WTC11 (cell line): ENCODE results near the gene PLA2G5. TPM values are rescaled to one million over a fixed set of nuclear protein-coding genes. Genes with fewer than 3 reads are reported as not detected.

ENCODE experiments used
- ATAC-seq: fragments of 200-7000 bp; cut with Tn5 transposase; 2 replicates; pipeline ENCODE4 v1.10.0; 2021; ENCODE audit warnings: mild to moderate bottlenecking, moderate library complexity
- CTCF ChIA-PET: fragments of 300-600 bp; sonication (Branson Sonifier 250); formaldehyde crosslinking; loops from one replicate; lab custom pipeline; 2021; ENCODE audit warnings: antibody characterized with exemption; lab: Charles Lee
- POLR2A ChIA-PET: fragments of 350-600 bp; sonication (Branson Sonifier 250); formaldehyde crosslinking; loops from one replicate; lab custom pipeline; 2021; ENCODE audit warnings: antibody characterized with exemption; lab: Charles Lee
- DNase-seq: peaks from one replicate; pipeline ENCODE4 v3.0.0; 2021; ENCODE audit warnings: low spot score
- H3K27ac Mint-ChIP-seq: 2 replicates; pipeline ENCODE4 v1.8.0; 2021; ENCODE audit warnings: mixed read lengths
- H3K27me3 Mint-ChIP-seq: 2 replicates; pipeline ENCODE4 v1.8.0; 2021; ENCODE audit warnings: low read depth, mild to moderate bottlenecking, moderate library complexity, mixed read lengths
- H3K36me3 Mint-ChIP-seq: 2 replicates; pipeline ENCODE4 v1.8.0; 2021; ENCODE audit warnings: mixed read lengths
- H3K4me1 Mint-ChIP-seq: 2 replicates; pipeline ENCODE4 v1.8.0; 2022; ENCODE audit warnings: mixed read lengths
- H3K4me3 Mint-ChIP-seq: 2 replicates; pipeline ENCODE4 v1.8.0; 2021; ENCODE audit warnings: mild to moderate bottlenecking, moderate library complexity, mixed read lengths
- H3K9me3 Mint-ChIP-seq: 2 replicates; pipeline ENCODE4 v1.8.0; 2021; ENCODE audit warnings: mixed read lengths
- CBFB ChIP-seq: sonication (generic); formaldehyde crosslinking; IDR thresholded peaks from 2 replicates; pipeline ENCODE4 v1.8.1; 2022; ENCODE audit warnings: mild to moderate bottlenecking, low read depth, missing genetic modification reagents
- GABPB1 ChIP-seq: sonication (generic); formaldehyde crosslinking; IDR thresholded peaks from 2 replicates; pipeline ENCODE4 v1.8.1; 2023; ENCODE audit warnings: mild to moderate bottlenecking, missing genetic modification reagents
- JUN ChIP-seq: sonication (generic); formaldehyde crosslinking; IDR thresholded peaks from 2 replicates; pipeline ENCODE4 v1.8.0; 2023; ENCODE audit warnings: mild to moderate bottlenecking, missing genetic modification reagents
- OVOL2 ChIP-seq: fragments of 250-450 bp; sonication (Bioruptor Pico); IDR thresholded peaks from 2 replicates; pipeline ENCODE4 v1.9.0; 2021; ENCODE audit warnings: mild to moderate bottlenecking, borderline replicate concordance
- RELA ChIP-seq: sonication (generic); formaldehyde crosslinking; IDR thresholded peaks from 2 replicates; pipeline ENCODE4 v1.8.1; 2022; ENCODE audit warnings: missing genetic modification reagents, mild to moderate bottlenecking, borderline replicate concordance
- SMAD3 ChIP-seq: sonication (generic); formaldehyde crosslinking; IDR thresholded peaks from 2 replicates; pipeline ENCODE4 v1.8.0; 2022; ENCODE audit warnings: missing genetic modification reagents, mild to moderate bottlenecking, borderline replicate concordance
- total RNA-seq: library from RNA; stranded (reverse); gene quantifications from 3 replicates; pipeline ENCODE4 v1.2.3, GENCODE V29; 2021
- TF ChIP-seq, protein P1 (sequence below): sonication (generic); formaldehyde crosslinking; IDR thresholded peaks from 2 replicates; pipeline ENCODE4 v1.8.0; 2023; ENCODE audit warnings: missing genetic modification reagents, mild to moderate bottlenecking, borderline replicate concordance
- TF ChIP-seq, protein P2 (sequence below): sonication (generic); formaldehyde crosslinking; IDR thresholded peaks from 2 replicates; pipeline ENCODE4 v1.8.1; 2023; ENCODE audit warnings: mild to moderate bottlenecking, missing genetic modification reagents, borderline replicate concordance
- TF ChIP-seq, protein P3 (sequence below): sonication (generic); formaldehyde crosslinking; IDR thresholded peaks from 2 replicates; pipeline ENCODE4 v1.8.1; 2023; ENCODE audit warnings: mild to moderate bottlenecking, missing genetic modification reagents, moderate library complexity
- TF ChIP-seq, protein P4 (sequence below): fragments of 250-450 bp; sonication (Bioruptor Pico); IDR thresholded peaks from 2 replicates; pipeline ENCODE4 v1.8.0; 2021; ENCODE audit warnings: mild to moderate bottlenecking
- TF ChIP-seq, protein P5 (sequence below): fragments of 250-450 bp; sonication (Bioruptor Pico); IDR thresholded peaks from 2 replicates; pipeline ENCODE4 v2.1.2; 2022; ENCODE audit warnings: mild to moderate bottlenecking, moderate library complexity
- TF ChIP-seq, protein P6 (sequence below): sonication (generic); formaldehyde crosslinking; IDR thresholded peaks from 2 replicates; pipeline ENCODE4 v1.8.1; 2022; ENCODE audit warnings: low read depth, mild to moderate bottlenecking, moderate library complexity, missing genetic modification reagents, borderline replicate concordance
- TF ChIP-seq, protein P7 (sequence below): fragments of 250-450 bp; sonication (Bioruptor Pico); IDR thresholded peaks from 2 replicates; pipeline ENCODE4 v1.9.0; 2021; ENCODE audit warnings: mild to moderate bottlenecking
- TF ChIP-seq, protein P8 (sequence below): sonication (generic); formaldehyde crosslinking; IDR thresholded peaks from 2 replicates; pipeline ENCODE4 v1.8.0; 2023; ENCODE audit warnings: missing genetic modification reagents

Gene PLA2G5
- total RNA-seq, 1 experiment from 2014 or later, result not detected

DNA sequence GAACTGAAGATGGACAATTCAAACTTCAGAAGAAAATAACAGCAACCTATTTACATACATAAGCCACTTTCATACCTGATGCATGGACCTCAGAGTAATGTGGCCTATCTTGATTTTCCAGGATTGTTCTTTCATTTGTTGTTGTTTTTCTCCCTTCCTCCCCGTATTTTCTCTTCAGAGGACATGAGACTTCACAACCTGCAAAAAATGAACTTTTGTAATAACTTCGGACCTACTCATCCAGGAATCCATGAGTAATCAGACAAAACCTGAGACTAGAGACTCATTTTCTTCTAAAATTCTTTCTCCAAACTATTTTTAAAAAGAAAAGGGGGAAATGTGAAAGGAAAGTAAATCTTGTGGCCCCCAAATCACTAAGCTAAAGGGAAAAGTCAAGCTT, 17.6 kb upstream of the PLA2G5 start:
- H3K4me3 Mint-ChIP-seq, result no peak overlapping the region
- POLR2A ChIA-PET, result no interaction called here
- no peaks in the 10 kb centered on the region for H3K4me1 Mint-ChIP-seq
- ATAC-seq (no peak), DNase-seq (no peak)
- H3K27me3 Mint-ChIP-seq, result peaks cover 2% of the 10 kb centered on the region; the same call in 1 of the 2 replicates
- H3K27ac Mint-ChIP-seq, result no peak overlapping the region
- H3K9me3 Mint-ChIP-seq, result peaks cover 81% of the 10 kb centered on the region
- CTCF ChIA-PET, result no interaction called here
- H3K36me3 Mint-ChIP-seq, result peaks cover 56% of the 10 kb centered on the region
- TF ChIP-seq, protein P1, sequence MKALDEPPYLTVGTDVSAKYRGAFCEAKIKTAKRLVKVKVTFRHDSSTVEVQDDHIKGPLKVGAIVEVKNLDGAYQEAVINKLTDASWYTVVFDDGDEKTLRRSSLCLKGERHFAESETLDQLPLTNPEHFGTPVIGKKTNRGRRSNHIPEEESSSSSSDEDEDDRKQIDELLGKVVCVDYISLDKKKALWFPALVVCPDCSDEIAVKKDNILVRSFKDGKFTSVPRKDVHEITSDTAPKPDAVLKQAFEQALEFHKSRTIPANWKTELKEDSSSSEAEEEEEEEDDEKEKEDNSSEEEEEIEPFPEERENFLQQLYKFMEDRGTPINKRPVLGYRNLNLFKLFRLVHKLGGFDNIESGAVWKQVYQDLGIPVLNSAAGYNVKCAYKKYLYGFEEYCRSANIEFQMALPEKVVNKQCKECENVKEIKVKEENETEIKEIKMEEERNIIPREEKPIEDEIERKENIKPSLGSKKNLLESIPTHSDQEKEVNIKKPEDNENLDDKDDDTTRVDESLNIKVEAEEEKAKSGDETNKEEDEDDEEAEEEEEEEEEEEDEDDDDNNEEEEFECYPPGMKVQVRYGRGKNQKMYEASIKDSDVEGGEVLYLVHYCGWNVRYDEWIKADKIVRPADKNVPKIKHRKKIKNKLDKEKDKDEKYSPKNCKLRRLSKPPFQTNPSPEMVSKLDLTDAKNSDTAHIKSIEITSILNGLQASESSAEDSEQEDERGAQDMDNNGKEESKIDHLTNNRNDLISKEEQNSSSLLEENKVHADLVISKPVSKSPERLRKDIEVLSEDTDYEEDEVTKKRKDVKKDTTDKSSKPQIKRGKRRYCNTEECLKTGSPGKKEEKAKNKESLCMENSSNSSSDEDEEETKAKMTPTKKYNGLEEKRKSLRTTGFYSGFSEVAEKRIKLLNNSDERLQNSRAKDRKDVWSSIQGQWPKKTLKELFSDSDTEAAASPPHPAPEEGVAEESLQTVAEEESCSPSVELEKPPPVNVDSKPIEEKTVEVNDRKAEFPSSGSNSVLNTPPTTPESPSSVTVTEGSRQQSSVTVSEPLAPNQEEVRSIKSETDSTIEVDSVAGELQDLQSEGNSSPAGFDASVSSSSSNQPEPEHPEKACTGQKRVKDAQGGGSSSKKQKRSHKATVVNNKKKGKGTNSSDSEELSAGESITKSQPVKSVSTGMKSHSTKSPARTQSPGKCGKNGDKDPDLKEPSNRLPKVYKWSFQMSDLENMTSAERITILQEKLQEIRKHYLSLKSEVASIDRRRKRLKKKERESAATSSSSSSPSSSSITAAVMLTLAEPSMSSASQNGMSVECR (CRISPR knock-in tag), result no peak

DNA sequence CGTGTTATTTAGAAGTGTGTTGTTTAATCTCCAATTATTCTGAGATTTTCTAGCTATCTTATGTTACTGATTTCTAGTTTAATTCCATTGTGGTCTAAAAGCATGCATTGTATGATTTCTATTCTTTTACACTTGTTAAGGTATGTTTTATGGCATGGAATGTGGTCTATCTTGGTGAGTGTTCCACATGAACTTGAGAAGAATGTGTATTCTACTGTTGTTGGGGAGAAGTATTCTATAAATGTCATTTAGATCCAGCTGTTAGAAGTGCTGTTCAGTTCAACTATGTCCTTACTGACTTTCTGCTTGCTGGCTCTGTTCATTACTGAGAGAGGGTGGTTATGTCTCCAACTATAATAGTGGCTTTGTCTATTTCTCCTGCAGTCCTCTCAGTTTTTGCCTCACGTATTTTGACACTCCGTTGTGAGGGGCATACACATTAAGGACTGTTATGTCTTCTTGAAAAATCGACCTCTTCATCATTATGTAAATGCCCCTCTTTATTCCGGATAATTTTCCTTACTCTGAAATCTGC, 12.0 kb upstream of the PLA2G5 start:
- Mint-ChIP-seq H3K9me3 (peaks cover 62% of the 10 kb centered on the region), H3K4me3 (no peak overlapping the region), H3K36me3 (peaks cover 17% of the 10 kb centered on the region), H3K27me3 (peaks cover 3% of the 10 kb centered on the region; the same call in 1 of the 2 replicates)
- POLR2A ChIA-PET, result no interaction called here
- DNase-seq, result no peak
- TF ChIP-seq, protein P2, sequence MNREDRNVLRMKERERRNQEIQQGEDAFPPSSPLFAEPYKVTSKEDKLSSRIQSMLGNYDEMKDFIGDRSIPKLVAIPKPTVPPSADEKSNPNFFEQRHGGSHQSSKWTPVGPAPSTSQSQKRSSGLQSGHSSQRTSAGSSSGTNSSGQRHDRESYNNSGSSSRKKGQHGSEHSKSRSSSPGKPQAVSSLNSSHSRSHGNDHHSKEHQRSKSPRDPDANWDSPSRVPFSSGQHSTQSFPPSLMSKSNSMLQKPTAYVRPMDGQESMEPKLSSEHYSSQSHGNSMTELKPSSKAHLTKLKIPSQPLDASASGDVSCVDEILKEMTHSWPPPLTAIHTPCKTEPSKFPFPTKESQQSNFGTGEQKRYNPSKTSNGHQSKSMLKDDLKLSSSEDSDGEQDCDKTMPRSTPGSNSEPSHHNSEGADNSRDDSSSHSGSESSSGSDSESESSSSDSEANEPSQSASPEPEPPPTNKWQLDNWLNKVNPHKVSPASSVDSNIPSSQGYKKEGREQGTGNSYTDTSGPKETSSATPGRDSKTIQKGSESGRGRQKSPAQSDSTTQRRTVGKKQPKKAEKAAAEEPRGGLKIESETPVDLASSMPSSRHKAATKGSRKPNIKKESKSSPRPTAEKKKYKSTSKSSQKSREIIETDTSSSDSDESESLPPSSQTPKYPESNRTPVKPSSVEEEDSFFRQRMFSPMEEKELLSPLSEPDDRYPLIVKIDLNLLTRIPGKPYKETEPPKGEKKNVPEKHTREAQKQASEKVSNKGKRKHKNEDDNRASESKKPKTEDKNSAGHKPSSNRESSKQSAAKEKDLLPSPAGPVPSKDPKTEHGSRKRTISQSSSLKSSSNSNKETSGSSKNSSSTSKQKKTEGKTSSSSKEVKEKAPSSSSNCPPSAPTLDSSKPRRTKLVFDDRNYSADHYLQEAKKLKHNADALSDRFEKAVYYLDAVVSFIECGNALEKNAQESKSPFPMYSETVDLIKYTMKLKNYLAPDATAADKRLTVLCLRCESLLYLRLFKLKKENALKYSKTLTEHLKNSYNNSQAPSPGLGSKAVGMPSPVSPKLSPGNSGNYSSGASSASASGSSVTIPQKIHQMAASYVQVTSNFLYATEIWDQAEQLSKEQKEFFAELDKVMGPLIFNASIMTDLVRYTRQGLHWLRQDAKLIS, result no peak
- no peak for TF ChIP-seq JUN
- TF ChIP-seq, protein P3, sequence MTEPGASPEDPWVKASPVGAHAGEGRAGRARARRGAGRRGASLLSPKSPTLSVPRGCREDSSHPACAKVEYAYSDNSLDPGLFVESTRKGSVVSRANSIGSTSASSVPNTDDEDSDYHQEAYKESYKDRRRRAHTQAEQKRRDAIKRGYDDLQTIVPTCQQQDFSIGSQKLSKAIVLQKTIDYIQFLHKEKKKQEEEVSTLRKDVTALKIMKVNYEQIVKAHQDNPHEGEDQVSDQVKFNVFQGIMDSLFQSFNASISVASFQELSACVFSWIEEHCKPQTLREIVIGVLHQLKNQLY (CRISPR knock-in tag), result no peak
- TF ChIP-seq, protein P4, sequence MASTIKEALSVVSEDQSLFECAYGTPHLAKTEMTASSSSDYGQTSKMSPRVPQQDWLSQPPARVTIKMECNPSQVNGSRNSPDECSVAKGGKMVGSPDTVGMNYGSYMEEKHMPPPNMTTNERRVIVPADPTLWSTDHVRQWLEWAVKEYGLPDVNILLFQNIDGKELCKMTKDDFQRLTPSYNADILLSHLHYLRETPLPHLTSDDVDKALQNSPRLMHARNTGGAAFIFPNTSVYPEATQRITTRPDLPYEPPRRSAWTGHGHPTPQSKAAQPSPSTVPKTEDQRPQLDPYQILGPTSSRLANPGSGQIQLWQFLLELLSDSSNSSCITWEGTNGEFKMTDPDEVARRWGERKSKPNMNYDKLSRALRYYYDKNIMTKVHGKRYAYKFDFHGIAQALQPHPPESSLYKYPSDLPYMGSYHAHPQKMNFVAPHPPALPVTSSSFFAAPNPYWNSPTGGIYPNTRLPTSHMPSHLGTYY (CRISPR knock-in tag), result no peak
- TF ChIP-seq, protein P5, sequence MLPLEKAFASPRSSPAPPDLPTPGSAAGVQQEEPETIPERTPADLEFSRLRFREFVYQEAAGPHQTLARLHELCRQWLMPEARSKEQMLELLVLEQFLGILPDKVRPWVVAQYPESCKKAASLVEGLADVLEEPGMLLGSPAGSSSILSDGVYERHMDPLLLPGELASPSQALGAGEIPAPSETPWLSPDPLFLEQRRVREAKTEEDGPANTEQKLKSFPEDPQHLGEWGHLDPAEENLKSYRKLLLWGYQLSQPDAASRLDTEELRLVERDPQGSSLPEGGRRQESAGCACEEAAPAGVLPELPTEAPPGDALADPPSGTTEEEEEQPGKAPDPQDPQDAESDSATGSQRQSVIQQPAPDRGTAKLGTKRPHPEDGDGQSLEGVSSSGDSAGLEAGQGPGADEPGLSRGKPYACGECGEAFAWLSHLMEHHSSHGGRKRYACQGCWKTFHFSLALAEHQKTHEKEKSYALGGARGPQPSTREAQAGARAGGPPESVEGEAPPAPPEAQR (CRISPR knock-in tag), result no peak
- TF ChIP-seq, protein P6, sequence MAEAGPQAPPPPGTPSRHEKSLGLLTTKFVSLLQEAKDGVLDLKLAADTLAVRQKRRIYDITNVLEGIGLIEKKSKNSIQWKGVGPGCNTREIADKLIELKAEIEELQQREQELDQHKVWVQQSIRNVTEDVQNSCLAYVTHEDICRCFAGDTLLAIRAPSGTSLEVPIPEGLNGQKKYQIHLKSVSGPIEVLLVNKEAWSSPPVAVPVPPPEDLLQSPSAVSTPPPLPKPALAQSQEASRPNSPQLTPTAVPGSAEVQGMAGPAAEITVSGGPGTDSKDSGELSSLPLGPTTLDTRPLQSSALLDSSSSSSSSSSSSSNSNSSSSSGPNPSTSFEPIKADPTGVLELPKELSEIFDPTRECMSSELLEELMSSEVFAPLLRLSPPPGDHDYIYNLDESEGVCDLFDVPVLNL, result no peak
- TF ChIP-seq, protein P7, sequence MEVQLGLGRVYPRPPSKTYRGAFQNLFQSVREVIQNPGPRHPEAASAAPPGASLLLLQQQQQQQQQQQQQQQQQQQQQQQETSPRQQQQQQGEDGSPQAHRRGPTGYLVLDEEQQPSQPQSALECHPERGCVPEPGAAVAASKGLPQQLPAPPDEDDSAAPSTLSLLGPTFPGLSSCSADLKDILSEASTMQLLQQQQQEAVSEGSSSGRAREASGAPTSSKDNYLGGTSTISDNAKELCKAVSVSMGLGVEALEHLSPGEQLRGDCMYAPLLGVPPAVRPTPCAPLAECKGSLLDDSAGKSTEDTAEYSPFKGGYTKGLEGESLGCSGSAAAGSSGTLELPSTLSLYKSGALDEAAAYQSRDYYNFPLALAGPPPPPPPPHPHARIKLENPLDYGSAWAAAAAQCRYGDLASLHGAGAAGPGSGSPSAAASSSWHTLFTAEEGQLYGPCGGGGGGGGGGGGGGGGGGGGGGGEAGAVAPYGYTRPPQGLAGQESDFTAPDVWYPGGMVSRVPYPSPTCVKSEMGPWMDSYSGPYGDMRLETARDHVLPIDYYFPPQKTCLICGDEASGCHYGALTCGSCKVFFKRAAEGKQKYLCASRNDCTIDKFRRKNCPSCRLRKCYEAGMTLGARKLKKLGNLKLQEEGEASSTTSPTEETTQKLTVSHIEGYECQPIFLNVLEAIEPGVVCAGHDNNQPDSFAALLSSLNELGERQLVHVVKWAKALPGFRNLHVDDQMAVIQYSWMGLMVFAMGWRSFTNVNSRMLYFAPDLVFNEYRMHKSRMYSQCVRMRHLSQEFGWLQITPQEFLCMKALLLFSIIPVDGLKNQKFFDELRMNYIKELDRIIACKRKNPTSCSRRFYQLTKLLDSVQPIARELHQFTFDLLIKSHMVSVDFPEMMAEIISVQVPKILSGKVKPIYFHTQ (CRISPR knock-in tag), result no peak
- TF ChIP-seq OVOL2, result no peak
- no peak for TF ChIP-seq SMAD3 (CRISPR knock-in tag)
- TF ChIP-seq RELA (CRISPR knock-in tag), result no peak
- TF ChIP-seq CBFB (CRISPR knock-in tag), result no peak
- no peak for TF ChIP-seq GABPB1 (CRISPR knock-in tag)
- TF ChIP-seq, protein P8, sequence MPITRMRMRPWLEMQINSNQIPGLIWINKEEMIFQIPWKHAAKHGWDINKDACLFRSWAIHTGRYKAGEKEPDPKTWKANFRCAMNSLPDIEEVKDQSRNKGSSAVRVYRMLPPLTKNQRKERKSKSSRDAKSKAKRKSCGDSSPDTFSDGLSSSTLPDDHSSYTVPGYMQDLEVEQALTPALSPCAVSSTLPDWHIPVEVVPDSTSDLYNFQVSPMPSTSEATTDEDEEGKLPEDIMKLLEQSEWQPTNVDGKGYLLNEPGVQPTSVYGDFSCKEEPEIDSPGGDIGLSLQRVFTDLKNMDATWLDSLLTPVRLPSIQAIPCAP (CRISPR knock-in tag), result no peak
- TF ChIP-seq, all 79 proteins: peak for 0
- Mint-ChIP-seq H3K27ac (no peak overlapping the region), H3K4me1 (no peaks in the 10 kb centered on the region)
- CTCF ChIA-PET, result no interaction called here
- no peak for ATAC-seq
